ENCODE measurements around the gene DCTPP1.
A peak's percentile ranks its signal among the peaks of the same experiment; 100 is the strongest.

Gene DCTPP1

DNA sequence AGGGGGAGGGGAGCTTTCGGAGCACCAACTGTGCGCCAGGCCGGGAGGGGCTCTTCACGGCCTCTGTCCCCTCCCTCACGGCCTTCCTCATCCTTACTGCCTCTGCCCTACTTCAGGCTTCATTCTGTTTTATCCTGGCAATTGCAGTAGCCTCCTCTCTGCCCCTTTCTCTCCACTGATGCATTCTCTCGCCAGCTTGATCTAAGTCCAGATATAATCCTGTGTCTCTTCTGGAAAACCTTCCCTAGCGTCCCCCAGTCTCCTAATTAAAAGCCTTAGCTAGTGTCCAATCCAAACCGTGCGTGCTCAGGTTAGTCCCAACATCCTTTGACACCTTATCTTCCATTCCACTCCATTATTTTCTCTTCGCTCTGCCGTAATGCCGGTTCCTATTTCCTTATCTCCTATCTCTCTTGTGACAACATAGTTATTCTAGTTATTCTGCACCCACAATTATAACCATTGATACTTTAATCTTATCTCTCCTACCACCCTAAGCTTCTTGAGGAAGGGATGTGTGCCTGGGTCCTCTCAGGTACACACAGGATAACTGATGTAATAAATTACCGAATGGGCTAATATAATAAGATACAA lies 33.7 kb downstream of the DCTPP1 start:
- H3K4me3 ChIP-seq (replicated peaks; ENCODE audit: low read depth, low read length), result peak overlapping the region; percentile 63
- DNase-seq (ENCODE audit: extremely low read depth, low read depth), result no peak
- TF ChIP-seq, protein P1, sequence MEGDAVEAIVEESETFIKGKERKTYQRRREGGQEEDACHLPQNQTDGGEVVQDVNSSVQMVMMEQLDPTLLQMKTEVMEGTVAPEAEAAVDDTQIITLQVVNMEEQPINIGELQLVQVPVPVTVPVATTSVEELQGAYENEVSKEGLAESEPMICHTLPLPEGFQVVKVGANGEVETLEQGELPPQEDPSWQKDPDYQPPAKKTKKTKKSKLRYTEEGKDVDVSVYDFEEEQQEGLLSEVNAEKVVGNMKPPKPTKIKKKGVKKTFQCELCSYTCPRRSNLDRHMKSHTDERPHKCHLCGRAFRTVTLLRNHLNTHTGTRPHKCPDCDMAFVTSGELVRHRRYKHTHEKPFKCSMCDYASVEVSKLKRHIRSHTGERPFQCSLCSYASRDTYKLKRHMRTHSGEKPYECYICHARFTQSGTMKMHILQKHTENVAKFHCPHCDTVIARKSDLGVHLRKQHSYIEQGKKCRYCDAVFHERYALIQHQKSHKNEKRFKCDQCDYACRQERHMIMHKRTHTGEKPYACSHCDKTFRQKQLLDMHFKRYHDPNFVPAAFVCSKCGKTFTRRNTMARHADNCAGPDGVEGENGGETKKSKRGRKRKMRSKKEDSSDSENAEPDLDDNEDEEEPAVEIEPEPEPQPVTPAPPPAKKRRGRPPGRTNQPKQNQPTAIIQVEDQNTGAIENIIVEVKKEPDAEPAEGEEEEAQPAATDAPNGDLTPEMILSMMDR (IDR thresholded peaks at IDR 0.05; ENCODE audit: low read depth, low read length, missing control alignments), result no peak

DNA sequence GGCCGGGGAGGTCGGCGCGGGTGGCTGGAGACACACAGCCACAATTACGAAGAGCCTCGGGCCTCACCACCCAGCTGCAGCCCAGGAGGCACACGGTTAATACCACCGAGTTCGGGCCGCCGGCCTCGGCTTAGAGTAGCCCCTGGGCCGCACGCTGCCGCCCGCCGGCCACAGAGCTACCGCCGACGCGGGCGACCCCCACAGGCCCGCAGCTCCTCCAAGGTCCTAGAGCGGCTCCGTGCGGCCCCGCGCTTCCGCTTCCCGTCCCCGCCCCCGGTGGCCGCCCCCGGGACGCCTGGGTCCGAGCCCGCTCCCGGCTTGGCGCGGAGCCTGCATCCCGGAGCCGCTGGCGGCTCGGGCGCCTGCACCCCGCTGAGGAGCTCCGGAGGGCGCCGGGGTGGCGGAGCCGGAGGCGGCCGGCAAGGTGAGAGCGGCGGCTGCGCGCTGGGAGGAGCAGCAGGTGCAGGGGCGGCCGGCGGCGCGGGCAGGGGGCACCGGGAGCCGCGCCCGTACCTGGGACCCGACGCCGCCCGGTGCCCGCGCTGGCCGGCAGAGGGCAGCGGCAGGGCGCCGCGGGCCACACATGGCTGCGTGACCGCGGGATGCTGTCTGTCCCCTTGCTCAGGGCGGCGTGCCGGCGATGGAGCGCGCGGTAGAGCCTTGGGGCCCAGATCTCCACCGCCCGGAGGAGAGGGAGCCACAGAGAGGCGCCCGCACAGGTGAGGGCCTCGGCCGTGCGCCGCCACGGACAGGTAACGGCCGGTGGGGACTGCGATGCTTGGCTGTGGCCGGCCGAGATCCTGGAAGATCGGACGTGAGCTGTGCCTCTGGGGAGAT lies 34.5 kb downstream of the DCTPP1 start, which contains the start of gene ZNF48:
Gene ZNF48 (plus strand): TSS at position 266 of the 837 bp plus-strand sequence. CDS start 375 bp downstream, at position 641.
- TF ChIP-seq, protein P1 (IDR thresholded peaks at IDR 0.05; ENCODE audit: low read depth, low read length, missing control alignments), result peak; percentile 19
- peak within 1 kb of the TSS; percentile 63 for H3K4me3 ChIP-seq (replicated peaks; ENCODE audit: low read depth, low read length)
- DNase-seq (ENCODE audit: extremely low read depth, low read depth), result no peak

DNA sequence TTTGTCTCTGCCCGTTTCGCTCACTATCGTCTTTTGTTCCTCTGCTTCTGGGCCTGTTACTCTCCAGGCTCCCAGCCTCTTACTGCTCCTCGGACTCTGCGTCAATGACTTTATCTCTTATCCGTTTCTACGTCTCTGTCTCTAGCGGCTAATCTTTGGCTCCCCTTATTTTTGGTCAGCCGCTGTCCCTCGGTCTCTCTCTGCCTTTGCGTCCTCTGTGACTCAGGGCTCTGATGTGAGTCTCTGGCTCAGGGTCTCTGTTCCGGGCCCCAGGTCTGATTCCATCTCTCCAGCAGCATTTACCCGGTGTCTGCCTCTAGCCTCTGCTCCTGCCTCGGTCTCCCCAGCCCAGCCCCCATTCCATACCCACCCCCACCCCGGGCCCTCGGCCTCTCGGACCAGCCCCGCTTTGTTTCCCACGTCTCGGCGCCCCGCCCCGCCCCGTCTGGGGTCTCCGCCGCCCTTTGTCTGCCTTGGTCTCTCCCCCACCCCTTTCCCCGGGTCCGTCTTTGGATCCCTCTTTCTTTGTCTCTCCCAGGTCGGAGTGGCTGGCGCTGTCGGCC lies 35.2 kb downstream of the DCTPP1 start:
- H3K4me3 ChIP-seq (replicated peaks; ENCODE audit: low read depth, low read length), result peak overlapping the region; percentile 63
- TF ChIP-seq, protein P1 (IDR thresholded peaks at IDR 0.05; ENCODE audit: low read depth, low read length, missing control alignments), result no peak
- DNase-seq (ENCODE audit: extremely low read depth, low read depth), result no peak

DNA sequence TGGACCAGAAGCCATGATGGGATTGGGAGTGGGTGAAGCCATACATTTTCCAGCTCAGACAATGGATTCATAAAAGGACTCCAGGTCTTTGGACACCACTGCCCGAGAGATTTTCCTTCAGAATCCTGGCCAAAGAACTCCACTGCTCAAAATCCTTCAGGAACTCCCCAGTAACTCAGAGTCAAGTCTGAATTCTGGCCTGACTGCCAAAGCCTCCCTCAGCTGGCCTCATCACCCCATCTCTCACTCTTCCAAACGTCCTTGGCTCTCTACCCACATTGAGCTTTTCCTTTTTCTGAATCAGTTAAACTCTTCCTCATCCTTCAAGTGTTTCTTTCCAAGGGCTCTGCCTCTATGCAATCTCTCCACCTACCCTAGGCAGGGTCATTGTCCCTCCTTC lies 46.3 kb downstream of the DCTPP1 start:
- TF ChIP-seq, protein P1 (IDR thresholded peaks at IDR 0.05; ENCODE audit: low read depth, low read length, missing control alignments), result no peak
- DNase-seq (ENCODE audit: extremely low read depth, low read depth), result no peak
- no peak overlapping the region for H3K4me3 ChIP-seq (replicated peaks; ENCODE audit: low read depth, low read length)

DNA sequence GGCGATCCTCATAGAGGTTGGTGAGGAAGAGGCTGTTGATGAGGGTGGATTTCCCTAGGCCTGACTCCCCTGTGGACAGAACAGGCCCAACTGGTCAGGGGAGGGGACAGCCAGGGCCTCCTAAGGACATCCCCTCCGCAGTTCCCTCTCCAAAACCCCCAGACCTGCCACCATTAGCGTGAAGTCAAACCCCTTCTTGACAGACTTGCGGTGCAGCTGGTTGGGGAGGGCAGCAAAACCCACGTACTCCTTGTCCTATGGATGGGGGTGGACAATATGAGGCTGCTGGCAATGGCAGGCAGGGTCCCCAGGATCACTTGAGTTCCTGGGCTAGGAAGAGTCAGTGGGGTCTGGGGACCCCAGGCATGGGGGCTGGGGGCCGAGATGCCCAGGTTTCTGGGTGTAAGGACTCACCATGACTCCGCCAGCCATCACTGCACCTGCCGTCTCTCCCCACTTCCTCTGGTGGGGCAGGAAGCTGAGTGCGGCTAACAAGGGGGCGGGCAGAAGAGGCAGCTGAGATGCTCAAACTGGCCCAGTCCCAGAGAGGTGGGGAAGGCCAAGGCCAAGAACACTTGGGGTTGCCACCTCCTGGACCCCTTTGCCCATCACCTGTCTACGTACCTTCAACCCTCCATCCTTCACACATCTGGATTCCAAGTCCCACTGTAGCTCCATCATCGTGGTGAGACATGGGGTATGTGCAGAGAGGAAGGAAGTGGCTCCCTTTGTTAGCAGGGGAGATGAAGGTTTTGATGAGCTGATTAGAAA lies 47.5 kb downstream of the DCTPP1 start, which contains the start of gene SEPTIN1:
Gene SEPTIN1 (minus strand): TSS at position 451 of the 771 bp plus-strand sequence. CDS start 19 bp downstream, at position 432.
- TF ChIP-seq, protein P1 (IDR thresholded peaks at IDR 0.05; ENCODE audit: low read depth, low read length, missing control alignments), result no peak
- no peak for DNase-seq (ENCODE audit: extremely low read depth, low read depth)
- H3K4me3 ChIP-seq (replicated peaks; ENCODE audit: low read depth, low read length), result no peak within 1 kb of the TSS

DNA sequence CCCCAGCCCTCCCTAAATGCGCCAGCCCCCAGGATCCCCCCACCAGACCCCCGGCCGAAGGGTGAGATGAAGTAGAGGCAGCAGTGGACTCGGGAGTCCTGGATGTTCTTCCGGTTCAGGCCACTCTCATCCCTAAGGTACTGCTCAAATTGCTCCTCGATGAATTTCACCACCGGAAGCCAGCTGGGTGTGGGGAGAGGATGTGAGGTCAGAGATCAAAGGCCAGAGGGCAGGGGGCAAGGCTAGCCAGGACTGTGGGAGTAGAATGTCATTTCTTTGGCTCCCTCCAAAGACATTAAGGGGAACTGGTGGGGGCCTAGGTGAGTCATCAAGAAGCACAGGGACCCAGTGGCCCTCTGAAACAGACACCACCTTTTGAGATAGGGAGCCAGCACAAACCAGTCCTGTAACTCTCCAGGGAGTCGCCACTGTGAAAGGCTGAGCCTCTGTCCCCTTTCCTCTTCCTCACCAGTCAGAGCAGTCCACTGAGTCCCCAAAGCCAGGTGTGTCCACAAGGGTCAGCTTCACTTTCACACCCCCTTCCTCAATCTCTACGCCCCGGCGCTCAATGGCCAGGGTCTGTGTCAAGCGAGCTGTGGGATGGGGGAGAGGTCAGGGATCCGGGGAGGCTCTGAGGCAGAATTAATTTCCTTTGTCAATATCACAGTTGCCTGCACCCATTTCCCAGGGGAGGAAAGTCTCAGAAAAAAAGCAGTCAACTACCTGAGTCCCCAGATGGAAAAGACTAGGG lies 48.4 kb downstream of the DCTPP1 start:
- H3K4me3 ChIP-seq (replicated peaks; ENCODE audit: low read depth, low read length), result no peak overlapping the region
- no peak for DNase-seq (ENCODE audit: extremely low read depth, low read depth)
- TF ChIP-seq, protein P1 (IDR thresholded peaks at IDR 0.05; ENCODE audit: low read depth, low read length, missing control alignments), result no peak

Data from HFF-Myc (cell line).